Activated T-cell treated with anti-CD3 and anti-CD28 coated beads for 4 hours (primary cell): ENCODE results near the gene PPP4R3C.
"Not testable (repeated sequence)": the region's sequence is repeated elsewhere in the genome, so short reads cannot be mapped to it uniquely, and the experiment has no call there.

Experiments used
- DNase-seq: peaks from one replicate; pipeline ENCODE4 v3.0.0-alpha.2; 2020

Gene PPP4R3C

GRCh38 chrX:27463187-27463586 lies at the start of gene PPP4R3C:
Gene PPP4R3C (minus strand): TSS chrX:27463341. CDS start chrX:27463296, 45 bp downstream.
- no peak for DNase-seq

- DNase-seq: no peak
These were observed 28.3 kb upstream of the PPP4R3C start for GRCh38 chrX:27491397-27491796.

DNA sequence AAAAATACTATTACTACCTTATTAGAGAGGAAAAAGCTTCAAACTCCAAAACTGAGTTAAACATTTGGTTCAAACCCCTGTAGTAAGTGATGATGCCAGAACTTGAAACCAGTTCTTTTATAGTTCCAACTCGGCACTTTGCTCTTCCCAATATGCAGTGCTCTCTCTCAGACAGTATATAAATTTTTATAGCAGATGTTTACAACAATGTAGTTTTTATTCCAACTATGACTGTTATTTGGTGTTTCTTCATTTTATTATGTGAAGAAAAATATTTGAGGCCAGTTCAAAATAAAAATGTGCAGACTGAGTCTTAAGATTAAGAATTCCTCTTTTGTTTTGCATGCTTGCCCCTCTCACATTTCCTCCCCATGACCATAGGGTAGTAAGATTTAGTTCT lies 2.9 kb upstream of the PPP4R3C start:
- DNase-seq: no peak

- DNase-seq: no peak
These were observed 1.9 kb upstream of the PPP4R3C start for GRCh38 chrX:27465036-27465435.

- not testable (repeated sequence) for DNase-seq
These were observed 4.0 kb downstream of the PPP4R3C start for GRCh38 chrX:27459129-27459528.

- DNase-seq: not testable (repeated sequence)
These were observed 4.6 kb downstream of the PPP4R3C start for GRCh38 chrX:27458544-27458943.

GRCh38 chrX:27451324-27451723 lies 11.8 kb downstream of the PPP4R3C start:
- no peak for DNase-seq

DNA sequence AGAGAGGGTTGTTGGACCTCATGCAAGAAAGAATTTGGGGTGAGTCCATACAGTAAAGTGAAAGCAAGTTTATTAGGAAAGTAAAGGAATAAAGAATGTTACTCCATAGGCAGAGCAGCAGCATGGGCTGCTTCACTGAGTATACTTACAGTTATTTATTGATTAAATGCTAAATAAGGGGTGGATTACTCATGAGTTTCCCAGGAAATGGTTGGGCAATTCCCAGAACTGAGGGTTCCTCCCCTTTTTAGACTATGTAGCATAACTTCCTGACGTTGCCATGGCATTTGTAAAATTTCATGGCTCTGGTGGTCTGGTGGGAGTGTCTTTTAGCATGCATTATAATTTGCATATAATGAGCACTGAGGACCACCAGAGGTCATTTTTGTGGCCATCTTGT lies 16.7 kb downstream of the PPP4R3C start:
- no peak for DNase-seq

DNA sequence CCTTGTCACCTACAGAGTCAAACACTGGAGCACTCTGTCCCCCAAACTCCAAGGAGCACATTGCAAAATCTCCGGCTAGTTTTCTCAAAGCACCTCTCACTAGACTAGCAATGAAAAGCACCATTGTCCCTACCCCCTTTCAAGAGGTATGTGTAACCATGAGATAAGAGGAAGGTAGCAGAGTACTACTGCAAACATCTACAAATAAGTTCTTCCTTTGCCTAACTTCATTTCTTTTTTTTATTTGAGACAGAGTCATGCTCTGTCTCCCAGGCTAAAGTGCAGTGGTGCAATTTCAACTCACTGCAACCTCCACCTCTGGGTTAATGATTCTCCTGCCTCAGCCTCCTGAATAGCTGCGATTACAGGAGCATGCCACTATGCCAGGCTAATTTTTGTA lies 17.7 kb downstream of the PPP4R3C start:
- no peak for DNase-seq

DNA sequence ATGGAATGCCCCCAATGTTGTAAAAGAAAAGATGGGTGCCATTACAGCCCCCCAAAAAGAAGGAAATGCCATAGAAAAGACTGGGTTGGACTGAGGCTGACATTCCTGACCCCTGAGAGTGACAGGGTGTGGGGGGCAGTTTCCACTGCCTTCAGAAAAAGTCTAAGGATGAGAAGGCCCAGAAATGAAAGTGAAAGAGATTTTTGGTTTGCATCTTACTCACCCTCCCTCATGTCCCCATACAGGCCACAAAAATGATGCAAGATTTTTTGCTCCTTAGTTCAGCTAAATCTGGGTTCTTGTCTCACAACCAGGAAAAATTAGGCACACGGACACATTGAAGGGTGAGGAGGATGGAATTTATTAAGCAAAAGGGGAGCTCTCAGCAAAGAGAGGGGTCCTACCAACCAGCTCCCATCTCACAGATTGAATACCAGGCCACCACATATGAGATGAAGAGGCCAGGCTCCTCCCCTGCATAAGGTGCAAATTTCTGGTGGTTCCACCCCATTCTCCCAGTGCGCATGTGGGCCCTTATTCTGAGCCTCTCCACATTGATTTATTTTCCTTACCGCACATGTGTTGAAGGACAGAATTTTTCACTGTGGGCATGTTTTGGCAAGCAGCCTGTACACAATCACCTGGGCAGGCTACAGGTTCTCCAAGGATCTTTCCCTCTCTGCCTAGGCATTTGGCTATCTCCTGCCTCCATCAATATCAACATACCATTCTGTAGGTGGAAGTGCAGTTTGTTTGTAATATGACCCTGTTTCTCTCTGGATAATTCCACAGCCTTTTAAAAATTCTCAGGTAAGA lies 18.8 kb downstream of the PPP4R3C start:
- DNase-seq: no peak

GRCh38 chrX:27442392-27442791 lies 20.7 kb downstream of the PPP4R3C start:
- not testable (repeated sequence) for DNase-seq

- no peak for DNase-seq
These were observed 23.4 kb downstream of the PPP4R3C start for GRCh38 chrX:27439771-27440170.

DNA sequence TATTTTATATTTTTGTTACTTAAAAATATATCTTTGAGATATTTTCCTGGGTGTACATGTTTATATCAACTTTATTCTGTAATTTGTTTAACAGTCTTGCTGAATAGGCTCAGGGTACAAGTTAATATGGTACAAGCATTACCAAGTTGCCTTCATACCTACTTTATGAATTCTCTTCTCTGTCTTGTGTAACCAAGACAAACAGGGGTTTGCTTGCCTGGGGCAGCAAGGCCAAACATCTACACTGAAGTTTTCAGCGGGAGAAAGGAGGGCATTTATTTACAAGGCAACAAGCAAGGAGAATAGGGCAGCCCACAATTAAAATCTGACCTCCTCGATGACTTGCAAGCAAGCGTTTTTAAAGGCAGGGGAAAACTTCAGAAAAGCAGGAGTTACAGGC lies 24.2 kb downstream of the PPP4R3C start:
- no peak for DNase-seq

- DNase-seq: no peak
These were observed 28.1 kb downstream of the PPP4R3C start for GRCh38 chrX:27435031-27435430.
